SH-SY5Y (cell line): Measurements from ENCODE around the gene AIFM1.

ENCODE experiments used
- GATA2 ChIP-seq: IDR thresholded peaks from 2 replicates; pipeline ENCODE4 v1.6.1; 2011; ENCODE audit warnings: mild to moderate bottlenecking, low read depth, low read length
- GATA3 ChIP-seq: IDR thresholded peaks from 2 replicates; pipeline ENCODE4 v1.6.1; 2011; ENCODE audit warnings: low read depth, mild to moderate bottlenecking, low read length, moderate library complexity

DNA sequence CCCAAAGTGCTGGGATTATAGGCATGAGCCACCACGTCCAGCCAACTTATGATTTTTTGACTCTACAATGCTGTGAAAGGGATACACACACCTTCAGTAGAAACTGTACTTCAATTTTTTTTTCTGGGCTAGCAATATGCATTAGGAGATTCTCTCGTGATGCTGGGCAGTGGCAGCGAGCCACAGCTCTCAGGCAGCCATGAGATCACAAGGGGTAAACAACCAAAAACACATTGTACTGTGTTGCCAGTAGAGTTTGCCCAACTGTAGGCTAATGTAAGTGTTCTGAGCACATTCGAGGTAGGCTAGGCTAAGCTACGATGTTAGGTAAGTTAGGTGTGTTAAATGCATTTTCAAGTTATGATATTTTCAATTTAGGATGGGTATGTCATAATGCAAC lies 31.8 kb upstream of the AIFM1 start:
- TF ChIP-seq GATA3 (no peak), GATA2 (no peak)
